ENCODE measurements around the gene TRIP6. TPM values are rescaled to one million over a fixed set of nuclear protein-coding genes. Genes with fewer than 3 reads are reported as not detected.
A peak's percentile ranks its signal among the peaks of the same experiment; 100 is the strongest.

TRIP6 gene
- total and polyA plus RNA-seq, 2 experiments from 2014 or later, result 44.6 to 112 TPM

- no peaks in the 10 kb centered on the region for H3K27me3 ChIP-seq (ENCODE audit: insufficient read depth)
- peaks cover 15% of the 10 kb centered on the region for H3K27me3 Mint-ChIP-seq (ENCODE audit: insufficient read depth, low read depth, poor library complexity)
- H3F3A ChIP-seq (replicated peaks; ENCODE audit: low read depth), result 0 out of 2 replicates have a peak, but pooled peaks cover under 1% of the 10 kb centered on the region
- H3K4me3 ChIP-seq, result no peak overlapping the region
- ATAC-seq (no peak), DNase-seq (ENCODE audit: low spot score) (peak; percentile 26)
- no peaks in the 10 kb centered on the region for H3K9me3 Mint-ChIP-seq
- no peaks in the 10 kb centered on the region for H4K20me1 ChIP-seq (replicated peaks; ENCODE audit: insufficient read depth)
- no peak overlapping the region for H3K27ac ChIP-seq (ENCODE audit: low read depth)
- peaks cover 5% of the 10 kb centered on the region; the same call in 1 of the 2 replicates for H3K4me1 ChIP-seq (ENCODE audit: insufficient read depth)
- TF ChIP-seq NANOG (IDR thresholded peaks at IDR 0.05; ENCODE audit: borderline replicate concordance) (no peak), REST (IDR thresholded peaks at IDR 0.05; ENCODE audit: unreplicated experiment) (no peak), EZH2 (IDR thresholded peaks at IDR 0.05; ENCODE audit: low read depth, unreplicated experiment) (no peak), STAT1 (IDR thresholded peaks at IDR 0.05; ENCODE audit: unreplicated experiment) (no peak), POLR2AphosphoS5 (IDR thresholded peaks at IDR 0.05; ENCODE audit: low read depth) (no peak), ZNF331 (CRISPR knock-in tag; IDR thresholded peaks at IDR 0.05; ENCODE audit: low read depth) (no peak), CREB1 (CRISPR knock-in tag; IDR thresholded peaks at IDR 0.05; ENCODE audit: low read depth) (no peak), EZH2phosphoT487 (IDR thresholded peaks at IDR 0.05; ENCODE audit: unreplicated experiment) (no peak), ZNF114 (CRISPR knock-in tag; IDR thresholded peaks at IDR 0.05) (no peak), ETS1 (IDR thresholded peaks at IDR 0.05) (no peak)
- 0 out of 2 replicates have a peak overlapping the region, but pooled peaks have one; percentile 56 for H3K27ac Mint-ChIP-seq
- H3K4me2 ChIP-seq, result no peak overlapping the region
- H3K4me1 Mint-ChIP-seq, result peaks cover 8% of the 10 kb centered on the region; the same call in 2 of the 3 replicates
- no peak overlapping the region for H3K4me3 Mint-ChIP-seq
- H2AFZ ChIP-seq, result no peak overlapping the region
- peaks cover 4% of the 10 kb centered on the region for H3K36me3 ChIP-seq (ENCODE audit: insufficient read depth)
- H3K9me2 ChIP-seq (ENCODE audit: insufficient read depth), result no peaks in the 10 kb centered on the region
- peaks cover 31% of the 10 kb centered on the region for H3K36me3 Mint-ChIP-seq (ENCODE audit: low read depth)
- H3K79me2 ChIP-seq (replicated peaks; ENCODE audit: insufficient read depth), result peaks cover 43% of the 10 kb centered on the region
Measured at GRCh38 chr7:100856871-100857282, 10.3 kb upstream of the TRIP6 start.

- H3K27ac ChIP-seq (ENCODE audit: low read depth), result no peak overlapping the region
- no peak overlapping the region for H2AFZ ChIP-seq
- H3K27ac Mint-ChIP-seq, result no peak overlapping the region
- H3K36me3 ChIP-seq (ENCODE audit: insufficient read depth), result peaks cover 4% of the 10 kb centered on the region
- H3K4me1 ChIP-seq (ENCODE audit: insufficient read depth), result no peaks in the 10 kb centered on the region
- H3F3A ChIP-seq (replicated peaks; ENCODE audit: low read depth), result no peaks in the 10 kb centered on the region
- no peak for ATAC-seq
- H3K27me3 ChIP-seq (ENCODE audit: insufficient read depth), result no peaks in the 10 kb centered on the region
- H3K4me3 Mint-ChIP-seq, result no peak overlapping the region
- no peak for DNase-seq (ENCODE audit: low spot score)
- H3K27me3 Mint-ChIP-seq (ENCODE audit: insufficient read depth, low read depth, poor library complexity), result peaks cover 8% of the 10 kb centered on the region
- H3K9me2 ChIP-seq (ENCODE audit: insufficient read depth), result no peaks in the 10 kb centered on the region
- H3K79me2 ChIP-seq (replicated peaks; ENCODE audit: insufficient read depth), result peaks cover 21% of the 10 kb centered on the region
- H3K9me3 Mint-ChIP-seq, result no peaks in the 10 kb centered on the region
- H3K4me3 ChIP-seq, result no peak overlapping the region
- H3K4me1 Mint-ChIP-seq, result peaks cover 5% of the 10 kb centered on the region; the same call in 2 of the 3 replicates
- no peak overlapping the region for H3K4me2 ChIP-seq
- 0 out of 2 replicates have a peak, but pooled peaks cover 3% of the 10 kb centered on the region for H4K20me1 ChIP-seq (replicated peaks; ENCODE audit: insufficient read depth)
- peaks cover 50% of the 10 kb centered on the region for H3K36me3 Mint-ChIP-seq (ENCODE audit: low read depth)
- no peak for TF ChIP-seq ZNF114 (CRISPR knock-in tag; IDR thresholded peaks at IDR 0.05)
- TF ChIP-seq ETS1 (IDR thresholded peaks at IDR 0.05), result no peak
- no peak for TF ChIP-seq REST (IDR thresholded peaks at IDR 0.05; ENCODE audit: unreplicated experiment)
- no peak for TF ChIP-seq CTCF (conservative IDR thresholded peaks at IDR 0.05; ENCODE audit: low read depth in 2 of 2)
- TF ChIP-seq POLR2AphosphoS5 (IDR thresholded peaks at IDR 0.05; ENCODE audit: low read depth), result no peak
- no peak for TF ChIP-seq ZNF331 (CRISPR knock-in tag; IDR thresholded peaks at IDR 0.05; ENCODE audit: low read depth)
- no peak for TF ChIP-seq EZH2 (IDR thresholded peaks at IDR 0.05; ENCODE audit: low read depth, unreplicated experiment)
- TF ChIP-seq STAT1 (IDR thresholded peaks at IDR 0.05; ENCODE audit: unreplicated experiment), result no peak
Measured at GRCh38 chr7:100859856-100860255, 7.3 kb upstream of the TRIP6 start.

Measured in GM23338 (cell line).